HG03432 (cell line): ENCODE results near the gene APH1B.

Source experiments
- ATAC-seq: cut with Tn5 transposase; IDR thresholded peaks from one replicate; pipeline ENCODE4 v1.9.1; 2021; ENCODE audit warnings: mild to moderate bottlenecking, moderate library complexity; ENCODE audit not compliant: unreplicated experiment

Gene APH1B

GRCh38 chr15:63349156-63349555, 71.8 kb downstream of the APH1B start:
- no peak for ATAC-seq

GRCh38 chr15:63349621-63350020, 72.2 kb downstream of the APH1B start:
- ATAC-seq, result no peak

- ATAC-seq, result no peak
These were observed 72.8 kb downstream of the APH1B start for GRCh38 chr15:63350178-63350621.

- ATAC-seq, result no peak
These were observed 73.8 kb downstream of the APH1B start for GRCh38 chr15:63351170-63351569.

- ATAC-seq, result no peak
These were observed 75.4 kb downstream of the APH1B start for GRCh38 chr15:63352808-63353207.

GRCh38 chr15:63353261-63353660, 75.9 kb downstream of the APH1B start:
- ATAC-seq, result no peak

GRCh38 chr15:63353887-63354286, 76.5 kb downstream of the APH1B start:
- ATAC-seq, result no peak

- no peak for ATAC-seq
These were observed 77.6 kb downstream of the APH1B start for GRCh38 chr15:63354821-63355650.

GRCh38 chr15:63357061-63357460, 79.7 kb downstream of the APH1B start:
- no peak for ATAC-seq

GRCh38 chr15:63357731-63358130, 80.3 kb downstream of the APH1B start:
- ATAC-seq, result no peak

GRCh38 chr15:63358241-63359029, 81.0 kb downstream of the APH1B start:
- no peak for ATAC-seq
